ENCODE measurements around the gene APOBEC3A. TPM values are rescaled to one million over a fixed set of nuclear protein-coding genes. Genes with fewer than 3 reads are reported as not detected.

The APOBEC3A gene
- total and polyA plus RNA-seq, 2 of the 13 experiments (the other 11 are each of a cell fraction or from before 2014, with no cell fraction given), result not detected

GRCh38 chr22:38971791-38972190, 14.4 kb downstream of the APOBEC3A start:
- Histone ChIP-seq H3K79me2 (ENCODE audit: insufficient read depth, low read length) (no peaks in the 10 kb centered on the region), H2AFZ (ENCODE audit: low read length) (no peak overlapping the region), H3K4me3 (replicated peaks in 1 of 3; ENCODE audit: insufficient read depth in 1 of 3, low read depth in 2 of 3, low read length in 3 of 3) (no peak overlapping the region), H3K27me3 (ENCODE audit: control insufficient read depth in 1 of 2, insufficient read depth in 2 of 2, low read length in 2 of 2) (peaks cover 5 to 19% of the 10 kb centered on the region in 2 experiments; a peak in 4 of 5 replicates), H3K4me2 (ENCODE audit: low read depth, low read length) (no peak overlapping the region), H3K36me3 (replicated peaks in 1 of 2; ENCODE audit: control insufficient read depth in 1 of 2, insufficient read depth in 2 of 2, low read length in 2 of 2) (no peaks in the 10 kb centered on the region), H3K27ac (ENCODE audit: extremely low read length, insufficient read depth, low read length) (no peak overlapping the region), H3K9ac (ENCODE audit: insufficient read depth, low read depth, low read length) (no peak overlapping the region), H3K4me1 (ENCODE audit: insufficient read depth, low read length) (no peaks in the 10 kb centered on the region), H4K20me1 (ENCODE audit: insufficient read depth, low read length) (no peaks in the 10 kb centered on the region; the same call in 1 of the 2 replicates), H3K9me3 (ENCODE audit: low read length) (no peaks in the 10 kb centered on the region)
- ChIA-PET POLR2A (no interaction called here), CTCF (ENCODE audit: low intra/inter-chr PET ratio, low total read pairs) (interaction anchor here (3.0 kb wide), 1 partner anchor 31 kb away, joined by 16 read pairs; no protein-coding TSS in a partner anchor)
- FAIRE-seq (no peak), DNase-seq (ENCODE audit: low spot score) (no peak), ATAC-seq (no peak)
- in situ Hi-C loops (cut with HindIII; ENCODE audit: extremely low pct_ligation_motif_present, low pct_unique_long_range_greater_than_20kb), result no loop called here
- WGBS (ENCODE audit: low lambda C conversion rate), result 52% methylated on average over 3 of the region's 3 CpGs
- TF ChIP-seq CC2D1A (CRISPR knock-in tag; IDR thresholded peaks at IDR 0.05) (no peak), ZNF878 (CRISPR knock-in tag; IDR thresholded peaks at IDR 0.05) (no peak), ZHX2 (IDR thresholded peaks at IDR 0.05; ENCODE audit: low read depth) (no peak), ZHX2 (CRISPR knock-in tag; IDR thresholded peaks at IDR 0.05; ENCODE audit: borderline replicate concordance) (no peak), MYC (CRISPR knock-in tag; IDR thresholded peaks at IDR 0.05; ENCODE audit: borderline replicate concordance) (no peak), SIX1 (CRISPR knock-in tag; IDR thresholded peaks at IDR 0.05; ENCODE audit: borderline replicate concordance) (no peak), XRCC5 (optimal IDR thresholded peaks at IDR 0.05; ENCODE audit: low read length) (no peak), MXD3 (CRISPR knock-in tag; IDR thresholded peaks at IDR 0.05) (no peak), ZKSCAN5 (CRISPR knock-in tag; IDR thresholded peaks at IDR 0.05) (no peak), BORCS8-MEF2B (CRISPR knock-in tag; IDR thresholded peaks at IDR 0.05) (no peak), BCL3 (CRISPR knock-in tag; IDR thresholded peaks at IDR 0.05) (no peak), AKAP8 (CRISPR knock-in tag; IDR thresholded peaks at IDR 0.05) (no peak)
- TF ChIP-seq, protein P1, sequence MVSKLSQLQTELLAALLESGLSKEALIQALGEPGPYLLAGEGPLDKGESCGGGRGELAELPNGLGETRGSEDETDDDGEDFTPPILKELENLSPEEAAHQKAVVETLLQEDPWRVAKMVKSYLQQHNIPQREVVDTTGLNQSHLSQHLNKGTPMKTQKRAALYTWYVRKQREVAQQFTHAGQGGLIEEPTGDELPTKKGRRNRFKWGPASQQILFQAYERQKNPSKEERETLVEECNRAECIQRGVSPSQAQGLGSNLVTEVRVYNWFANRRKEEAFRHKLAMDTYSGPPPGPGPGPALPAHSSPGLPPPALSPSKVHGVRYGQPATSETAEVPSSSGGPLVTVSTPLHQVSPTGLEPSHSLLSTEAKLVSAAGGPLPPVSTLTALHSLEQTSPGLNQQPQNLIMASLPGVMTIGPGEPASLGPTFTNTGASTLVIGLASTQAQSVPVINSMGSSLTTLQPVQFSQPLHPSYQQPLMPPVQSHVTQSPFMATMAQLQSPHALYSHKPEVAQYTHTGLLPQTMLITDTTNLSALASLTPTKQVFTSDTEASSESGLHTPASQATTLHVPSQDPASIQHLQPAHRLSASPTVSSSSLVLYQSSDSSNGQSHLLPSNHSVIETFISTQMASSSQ (IDR thresholded peaks at IDR 0.05; ENCODE audit: low read depth), result no peak
- TF ChIP-seq, protein P1 (CRISPR knock-in tag; IDR thresholded peaks at IDR 0.05; ENCODE audit: borderline replicate concordance), result no peak
- intact Hi-C loops (cut with micrococcal nuclease; ENCODE audit: unreplicated experiment), result loop anchor here (2.0 to 5.0 kb wide), 2 partner anchors 31 to 49 kb away; no protein-coding TSS in a partner anchor
- BruUV-seq (replicated peaks), result no TSS peak
